CD14-positive monocyte (primary cell): ENCODE results near the gene MYO3B. TPM values are rescaled to one million over a fixed set of nuclear protein-coding genes. Genes with fewer than 3 reads are reported as not detected.

Experiments
- DNase-seq, 3 donors: peaks; one replicate each; pipeline ENCODE4 v3.0.0-alpha.2; 2011 to 2022
- H2AFZ ChIP-seq: 2 replicates; pipeline ENCODE4 v1.6.0; 2012; ENCODE audit warnings: mild to moderate bottlenecking, low read depth, low read length, inconsistent platforms; ENCODE audit not compliant: insufficient read depth, poor library complexity, severe bottlenecking
- H3K27ac ChIP-seq, 2 donors: 1 replicate in 1 of 2; 2 replicates in 1 of 2; pipeline ENCODE4 v1.5.1; 2012 to 2013; ENCODE audit warnings: low read length in 2 of 2, control low read depth in 1 of 2, inconsistent platforms in 1 of 2, low read depth in 1 of 2, mild to moderate bottlenecking in 1 of 2
- H3K27me3 ChIP-seq, 2 donors: one replicate each; pipeline versions ENCODE4 v1.6.0 to v1.6.1; 2011 to 2013; ENCODE audit warnings: low read length in 2 of 2; ENCODE audit not compliant: control insufficient read depth in 2 of 2, insufficient read depth in 2 of 2
- H3K36me3 ChIP-seq, 2 donors: replicated peaks in 1 of 2; 1 replicate in 1 of 2; 2 replicates in 1 of 2; pipeline versions ENCODE4 v1.5.1 to v1.6.1; 2012 to 2013; ENCODE audit warnings: low read length in 2 of 2, control low read depth in 1 of 2, inconsistent platforms in 1 of 2, mild to moderate bottlenecking in 1 of 2; ENCODE audit not compliant: insufficient read depth in 2 of 2, control insufficient read depth in 1 of 2
- H3K4me1 ChIP-seq, 2 donors: 1 replicate in 1 of 2; 2 replicates in 1 of 2; pipeline versions ENCODE4 v1.5.1 to v1.6.1; 2012 to 2013; ENCODE audit warnings: low read length in 2 of 2, control low read depth in 1 of 2, inconsistent platforms in 1 of 2, mild to moderate bottlenecking in 1 of 2, moderate library complexity in 1 of 2; ENCODE audit not compliant: insufficient read depth in 2 of 2, control insufficient read depth in 1 of 2
- H3K4me2 ChIP-seq: replicated peaks from 2 replicates; pipeline ENCODE3; 2012; ENCODE audit warnings: low read length, moderate library complexity, mild to moderate bottlenecking; ENCODE audit not compliant: poor library complexity, severe bottlenecking; ENCODE audit errors: extremely low read depth
- H3K4me3 ChIP-seq, 3 experiments: fragments of 200-600 bp in 1 of 3; sonication (generic) in 1 of 3; replicated peaks in 1 of 3; 1 replicate in 2 of 3; 2 replicates in 1 of 3; pipeline ENCODE4 v1.5.1; 2011 to 2013; ENCODE audit warnings: low read length in 3 of 3, mild to moderate bottlenecking in 3 of 3, control low read depth in 2 of 3, low read depth in 2 of 3, inconsistent platforms in 1 of 3, moderate library complexity in 1 of 3
- H3K79me2 ChIP-seq: 2 replicates; pipeline ENCODE4 v1.6.0; 2012; ENCODE audit warnings: mild to moderate bottlenecking, control low read depth, inconsistent platforms, low read length, moderate library complexity; ENCODE audit not compliant: insufficient read depth
- H3K9ac ChIP-seq: 2 replicates; pipeline ENCODE4 v1.6.0; 2017; ENCODE audit warnings: low read length, mild to moderate bottlenecking; ENCODE audit not compliant: insufficient read depth, poor library complexity, severe bottlenecking
- H3K9me3 ChIP-seq, 2 donors: replicated peaks in 1 of 2; 1 replicate in 1 of 2; 2 replicates in 1 of 2; pipeline versions ENCODE4 v1.5.1 to v1.6.1; 2012 to 2013; ENCODE audit warnings: low read length in 2 of 2, control low read depth in 1 of 2; ENCODE audit not compliant: control insufficient read depth in 1 of 2, insufficient read depth in 1 of 2
- H4K20me1 ChIP-seq: 2 replicates; pipeline ENCODE4 v1.6.0; 2012; ENCODE audit warnings: mild to moderate bottlenecking, low read length, control low read depth, moderate library complexity; ENCODE audit not compliant: insufficient read depth
- H3K27ac Mint-ChIP-seq, 7 donors: one replicate each; pipeline ENCODE4 v1.8.0; 2020; ENCODE audit warnings: mild to moderate bottlenecking in 7 of 7, mixed read lengths in 7 of 7, moderate library complexity in 6 of 7, inconsistent platforms in 2 of 7
- H3K27me3 Mint-ChIP-seq, 3 donors: one replicate each; pipeline ENCODE4 v1.8.0; 2021 to 2022; ENCODE audit warnings: low read depth in 3 of 3, mild to moderate bottlenecking in 3 of 3, mixed read lengths in 3 of 3, moderate library complexity in 3 of 3, inconsistent platforms in 1 of 3
- H3K36me3 Mint-ChIP-seq, 2 donors: one replicate each; pipeline ENCODE4 v1.8.0; 2020; ENCODE audit warnings: mixed read lengths in 2 of 2, inconsistent platforms in 1 of 2, mild to moderate bottlenecking in 1 of 2
- H3K4me1 Mint-ChIP-seq: one replicate; pipeline ENCODE4 v1.8.0; 2020; ENCODE audit warnings: mild to moderate bottlenecking, mixed read lengths
- H3K4me3 Mint-ChIP-seq, 2 donors: one replicate each; pipeline ENCODE4 v1.8.0; 2020; ENCODE audit warnings: mild to moderate bottlenecking in 2 of 2, mixed read lengths in 2 of 2, moderate library complexity in 1 of 2
- H3K9me3 Mint-ChIP-seq, 7 donors: one replicate each; pipeline ENCODE4 v1.8.0; 2020 to 2022; ENCODE audit warnings: mixed read lengths in 7 of 7, mild to moderate bottlenecking in 6 of 7, moderate library complexity in 6 of 7, inconsistent platforms in 2 of 7
- WGBS: methylation state at CpG from one replicate; pipeline ENCODE4 v1.1.5; 2013; ENCODE audit warnings: missing lambda C conversion rate; ENCODE audit not compliant: insufficient coverage; 5-methylcytosine and 5-hydroxymethylcytosine counted together
- intact Hi-C, 2 donors: fragments of 100-400 bp; cut with micrococcal nuclease; formaldehyde crosslinking; loops; one replicate each; pipeline versions ENCODE4 v1.15.0 to v1.15.1; 2023
- polyA plus RNA-seq, 3 donors: library from polyadenylated mRNA; depleted of rRNA in 1 of 3; unstranded in 2 of 3; stranded (reverse) in 1 of 3; fragments of 300-500 nt in 2 of 3; fragments of >200 nt in 1 of 3; fragmentation: Illumina TruSeq in 2 of 3; gene quantifications; 1 replicate in 2 of 3; 2 replicates in 1 of 3; pipeline ENCODE4 v1.2.3, GENCODE V29; 2012 to 2021
- TF ChIP-seq, protein P1 (sequence below): fragments of 200-600 bp; IDR thresholded peaks from one replicate; pipeline ENCODE4 v1.8.0; 2022; ENCODE audit warnings: antibody characterized with exemption, mild to moderate bottlenecking

Gene MYO3B
- polyA plus RNA-seq, 3 donors, result not detected

DNA sequence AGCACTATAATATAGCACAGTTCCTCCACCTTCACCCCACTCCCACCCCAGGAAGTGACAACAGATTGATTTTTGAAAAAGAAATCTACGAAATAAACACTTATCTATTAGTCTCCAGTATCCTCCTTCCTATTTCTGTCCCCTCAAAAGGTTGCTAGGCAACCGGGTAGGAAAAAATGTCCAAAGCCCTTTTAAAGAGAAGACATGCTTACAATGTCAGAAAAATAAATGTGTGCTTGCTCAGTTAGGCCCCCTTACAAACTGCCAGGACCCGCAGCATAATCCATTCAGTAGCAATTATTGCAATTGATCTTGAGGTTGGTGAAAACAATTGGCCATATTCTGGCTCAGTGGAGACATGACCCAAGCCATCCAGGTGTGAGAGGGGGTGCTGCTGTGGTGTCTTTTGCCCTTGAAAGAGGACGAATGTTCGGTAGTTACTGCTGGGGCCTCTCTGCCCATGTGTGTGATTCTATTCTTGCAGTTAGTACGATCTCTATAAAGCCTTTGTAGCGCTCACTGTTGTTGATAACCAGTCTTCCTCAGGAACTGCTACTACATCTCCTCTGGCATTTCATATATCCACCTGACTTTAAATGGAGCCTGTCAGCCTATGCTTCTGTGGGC, 144.3 kb downstream of the MYO3B start:
- 96% methylated on average over 3 of the region's 7 CpGs for WGBS
- intact Hi-C loops, result no loop called here
- Histone ChIP-seq H3K79me2 (no peaks in the 10 kb centered on the region), H3K9ac (no peak overlapping the region), H3K4me3 (no peak overlapping the region), H3K27me3 (no peaks in the 10 kb centered on the region), H2AFZ (no peak overlapping the region), H3K4me2 (no peak overlapping the region), H3K9me3 (peaks cover 0 to 3% of the 10 kb centered on the region in 2 donors), H3K36me3 (no peaks in the 10 kb centered on the region), H3K27ac (no peak overlapping the region), H3K4me1 (no peaks in the 10 kb centered on the region), H4K20me1 (no peaks in the 10 kb centered on the region)
- DNase-seq, result no peak
- Mint-ChIP-seq H3K27me3 (peaks cover 0 to 3% (median 0%) of the 10 kb centered on the region in 3 donors), H3K27ac (no peak overlapping the region), H3K9me3 (peaks cover 2 to 12% (median 3%) of the 10 kb centered on the region in 7 donors), H3K4me1 (no peaks in the 10 kb centered on the region), H3K36me3 (no peaks in the 10 kb centered on the region), H3K4me3 (no peak overlapping the region)
- TF ChIP-seq, protein P1, sequence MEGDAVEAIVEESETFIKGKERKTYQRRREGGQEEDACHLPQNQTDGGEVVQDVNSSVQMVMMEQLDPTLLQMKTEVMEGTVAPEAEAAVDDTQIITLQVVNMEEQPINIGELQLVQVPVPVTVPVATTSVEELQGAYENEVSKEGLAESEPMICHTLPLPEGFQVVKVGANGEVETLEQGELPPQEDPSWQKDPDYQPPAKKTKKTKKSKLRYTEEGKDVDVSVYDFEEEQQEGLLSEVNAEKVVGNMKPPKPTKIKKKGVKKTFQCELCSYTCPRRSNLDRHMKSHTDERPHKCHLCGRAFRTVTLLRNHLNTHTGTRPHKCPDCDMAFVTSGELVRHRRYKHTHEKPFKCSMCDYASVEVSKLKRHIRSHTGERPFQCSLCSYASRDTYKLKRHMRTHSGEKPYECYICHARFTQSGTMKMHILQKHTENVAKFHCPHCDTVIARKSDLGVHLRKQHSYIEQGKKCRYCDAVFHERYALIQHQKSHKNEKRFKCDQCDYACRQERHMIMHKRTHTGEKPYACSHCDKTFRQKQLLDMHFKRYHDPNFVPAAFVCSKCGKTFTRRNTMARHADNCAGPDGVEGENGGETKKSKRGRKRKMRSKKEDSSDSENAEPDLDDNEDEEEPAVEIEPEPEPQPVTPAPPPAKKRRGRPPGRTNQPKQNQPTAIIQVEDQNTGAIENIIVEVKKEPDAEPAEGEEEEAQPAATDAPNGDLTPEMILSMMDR, result no peak

GRCh38 chr2:170323743-170324142, 145.8 kb downstream of the MYO3B start:
- H3K36me3 Mint-ChIP-seq, result no peaks in the 10 kb centered on the region
- peaks cover 0 to 12% (median 3%) of the 10 kb centered on the region in 7 donors for H3K9me3 Mint-ChIP-seq
- no peak for DNase-seq
- no peak overlapping the region for H3K27ac ChIP-seq
- no peaks in the 10 kb centered on the region for H3K4me1 ChIP-seq
- intact Hi-C loops, result no loop called here
- no peak overlapping the region for H3K4me2 ChIP-seq
- no peak overlapping the region for H3K27ac Mint-ChIP-seq
- TF ChIP-seq, protein P1, result no peak
- no peak overlapping the region for H3K4me3 Mint-ChIP-seq
- H3K4me3 ChIP-seq, result no peak overlapping the region
- H3K9me3 ChIP-seq, result peaks cover 0 to 3% of the 10 kb centered on the region in 2 donors
- H4K20me1 ChIP-seq, result no peaks in the 10 kb centered on the region
- H3K4me1 Mint-ChIP-seq, result no peaks in the 10 kb centered on the region
- H2AFZ ChIP-seq, result no peak overlapping the region
- H3K79me2 ChIP-seq, result no peaks in the 10 kb centered on the region
- 53% methylated on average over 4 of the region's 4 CpGs for WGBS
- no peak overlapping the region for H3K9ac ChIP-seq
- no peaks in the 10 kb centered on the region for H3K27me3 ChIP-seq
- H3K36me3 ChIP-seq, result no peaks in the 10 kb centered on the region
- H3K27me3 Mint-ChIP-seq, result peaks cover 0 to 3% (median 0%) of the 10 kb centered on the region in 3 donors
